ENCODE results near the gene ZNF879.

ZNF879 gene

GRCh38 chr5:179023528-179024189 lies at the start of gene ZNF879:
Gene ZNF879 (plus strand): TSS chr5:179023804. CDS start chr5:179025005, 1,201 bp downstream.
- DNase-seq (ENCODE audit: low read depth in 2 of 2): peak; percentile 83 to 85

- DNase-seq (ENCODE audit: low read depth in 2 of 2): no peak
Observed at GRCh38 chr5:178981381-178981780, 42.2 kb upstream of the ZNF879 start.

- no peak for DNase-seq (ENCODE audit: low read depth in 2 of 2)
Observed at GRCh38 chr5:178982941-178983340, 40.7 kb upstream of the ZNF879 start.

- DNase-seq (ENCODE audit: low read depth in 2 of 2): no peak
Observed at GRCh38 chr5:178983728-178984127, 39.9 kb upstream of the ZNF879 start.

GRCh38 chr5:178984145-178985072 lies 39.2 kb upstream of the ZNF879 start:
- no peak for DNase-seq (ENCODE audit: low read depth in 2 of 2)

- DNase-seq (ENCODE audit: low read depth in 2 of 2): no peak
Observed at GRCh38 chr5:178986326-178986960, 37.2 kb upstream of the ZNF879 start.

- DNase-seq (ENCODE audit: low read depth in 2 of 2): no peak
Observed at GRCh38 chr5:178988436-178989220, 35.0 kb upstream of the ZNF879 start.

- no peak for DNase-seq (ENCODE audit: low read depth in 2 of 2)
Observed at GRCh38 chr5:178989311-178989710, 34.3 kb upstream of the ZNF879 start.

- DNase-seq (ENCODE audit: low read depth in 2 of 2): no peak
Observed at GRCh38 chr5:178990491-178990890, 33.1 kb upstream of the ZNF879 start.

GRCh38 chr5:178991190-178992145 lies 32.1 kb upstream of the ZNF879 start:
- DNase-seq (ENCODE audit: low read depth in 2 of 2): no peak

GRCh38 chr5:178992291-178992895 lies 31.2 kb upstream of the ZNF879 start:
- DNase-seq (ENCODE audit: low read depth in 2 of 2): no peak

- no peak for DNase-seq (ENCODE audit: low read depth in 2 of 2)
Observed at GRCh38 chr5:178993236-178993765, 30.3 kb upstream of the ZNF879 start.

- no peak for DNase-seq (ENCODE audit: low read depth in 2 of 2)
Observed at GRCh38 chr5:178993955-178994579, 29.5 kb upstream of the ZNF879 start.

GRCh38 chr5:178994580-178995340 lies 28.8 kb upstream of the ZNF879 start, which contains the start of gene GRM6:
Gene GRM6 (minus strand): TSS chr5:178995320. CDS start chr5:178994944, 376 bp downstream.
- no peak for DNase-seq (ENCODE audit: low read depth in 2 of 2)

- DNase-seq (ENCODE audit: low read depth in 2 of 2): no peak
Observed at GRCh38 chr5:178995341-178995690, 28.3 kb upstream of the ZNF879 start.

GRCh38 chr5:178996156-178996555 lies 27.4 kb upstream of the ZNF879 start:
- no peak for DNase-seq (ENCODE audit: low read depth in 2 of 2)

GRCh38 chr5:178997191-178997590 lies 26.4 kb upstream of the ZNF879 start:
- DNase-seq (ENCODE audit: low read depth in 2 of 2): no peak

GRCh38 chr5:178998441-178998840 lies 25.2 kb upstream of the ZNF879 start:
- no peak for DNase-seq (ENCODE audit: low read depth in 2 of 2)

GRCh38 chr5:179006564-179006963 lies 17.0 kb upstream of the ZNF879 start:
- DNase-seq (ENCODE audit: low read depth in 2 of 2): no peak
